Testis (tissue), 3 donors: Measurements from ENCODE around the gene TM2D1. TPM values are rescaled to one million over a fixed set of nuclear protein-coding genes. Genes with fewer than 3 reads are reported as not detected.

Experiments
- DNase-seq: peaks from one replicate; pipeline ENCODE4 v3.0.0-alpha.2; 2019
- H3K27ac ChIP-seq, 2 donors: fragments of 200-600 bp; sonication (generic); one replicate each; pipeline ENCODE4 v1.5.1; 2019
- H3K27me3 ChIP-seq: fragments of 200-600 bp; sonication (generic); one replicate; pipeline ENCODE4 v1.5.1; 2019
- H3K36me3 ChIP-seq: fragments of 200-600 bp; sonication (generic); one replicate; pipeline ENCODE4 v1.5.1; 2017; ENCODE audit warnings: low read depth; ENCODE audit errors: missing control alignments
- H3K4me1 ChIP-seq: fragments of 200-600 bp; sonication (generic); one replicate; pipeline ENCODE4 v1.5.1; 2019
- H3K4me3 ChIP-seq, 2 donors: fragments of 200-600 bp; sonication (generic); one replicate each; pipeline ENCODE4 v1.5.1; 2017 to 2019
- H3K9me3 ChIP-seq: fragments of 200-600 bp; sonication (generic); one replicate; pipeline ENCODE4 v1.5.1; 2017
- CTCF ChIP-seq, 3 experiments: fragments of 450-650 bp in 2 of 3; fragments of 200-600 bp in 1 of 3; sonication (generic) in 1 of 3; IDR thresholded peaks; one replicate each; pipeline ENCODE4 v1.5.1; 2016 to 2019; ENCODE audit warnings: antibody characterized with exemption in 3 of 3, mild to moderate bottlenecking in 2 of 3, moderate library complexity in 1 of 3
- POLR2A ChIP-seq: fragments of 450-650 bp; IDR thresholded peaks from one replicate; pipeline ENCODE4 v1.6.1; 2017; ENCODE audit warnings: antibody characterized with exemption, mild to moderate bottlenecking, moderate library complexity
- WGBS, 2 donors: methylation state at CpG; one replicate each; pipeline ENCODE4 v1.1.5; 2018; 5-methylcytosine and 5-hydroxymethylcytosine counted together
- intact Hi-C: fragments of 100-400 bp; cut with DNase I; formaldehyde crosslinking; loops from one replicate; pipeline ENCODE4 v1.15.1; 2023; ENCODE audit warnings: low total_unique reads
- polyA plus RNA-seq: library from polyadenylated mRNA; stranded (reverse); fragments of 350-450 nt; fragmentation: Illumina TruSeq; extraction: RNeasy Lipid Tissue Mini Kit (QIAGEN cat#74804); gene quantifications from one replicate; pipeline ENCODE4 v1.2.3, GENCODE V29; 2014; ENCODE audit warnings: low read depth, low replicate concordance; ENCODE audit not compliant: insufficient read depth
- total RNA-seq, 2 donors: library from RNA; depleted of rRNA; stranded (reverse); fragments of >200 nt; gene quantifications; one replicate each; pipeline ENCODE4 v1.2.3, GENCODE V29; 2016

TM2D1 gene
- total and polyA plus RNA-seq, 3 donors from 2014 or later: 57.1 to 68.9 (median 67.3) TPM

- no peak for TF ChIP-seq POLR2A
- TF ChIP-seq CTCF (IDR thresholded peaks at IDR 0.05): no peak
- no peaks in the 10 kb centered on the region for H3K4me1 ChIP-seq
- H3K27me3 ChIP-seq: no peaks in the 10 kb centered on the region
- DNase-seq: no peak
- no peaks in the 10 kb centered on the region for H3K36me3 ChIP-seq
- no peaks in the 10 kb centered on the region for H3K9me3 ChIP-seq
- H3K27ac ChIP-seq: peak overlapping the region in 1 of 2 donors; percentile 62
- whole genome bisulfite sequencing, 2 donors: 52 to 57% methylated on average over 1 of the region's 1 CpG
- intact Hi-C loops: no loop called here
- no peak overlapping the region for H3K4me3 ChIP-seq
Observed at GRCh38 chr1:61746813-61747212, 21.9 kb upstream of the TM2D1 start.

- intact Hi-C loops: no loop called here
- Histone ChIP-seq H3K9me3 (no peaks in the 10 kb centered on the region), H3K27me3 (no peaks in the 10 kb centered on the region), H3K36me3 (no peaks in the 10 kb centered on the region), H3K4me3 (no peak overlapping the region), H3K27ac (no peak overlapping the region), H3K4me1 (peaks cover 5% of the 10 kb centered on the region)
- TF ChIP-seq POLR2A: no peak
- no peak for TF ChIP-seq CTCF (IDR thresholded peaks at IDR 0.05)
- no peak for DNase-seq
- 72% methylated on average over 6 of the region's 6 CpGs for WGBS, 2 donors
Observed at GRCh38 chr1:61743716-61744580, 19.0 kb upstream of the TM2D1 start.

DNA sequence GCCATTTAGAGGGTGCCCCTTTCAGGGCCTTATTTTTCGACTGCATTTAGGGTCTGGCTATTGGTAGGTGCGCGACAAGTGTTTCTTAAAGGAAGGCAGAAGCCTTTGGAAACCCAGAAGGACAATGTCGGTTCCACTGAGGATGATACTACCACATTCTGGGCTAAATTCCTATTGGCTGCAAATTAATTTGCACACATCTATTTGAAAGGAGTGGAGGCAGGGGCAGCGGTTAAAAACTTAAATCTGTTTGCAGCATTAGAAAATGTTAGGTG lies 18.4 kb upstream of the TM2D1 start:
- Histone ChIP-seq H3K4me1 (peaks cover 5% of the 10 kb centered on the region), H3K27me3 (no peaks in the 10 kb centered on the region), H3K9me3 (no peaks in the 10 kb centered on the region), H3K4me3 (peak overlapping the region; percentile 89 to 94), H3K36me3 (no peaks in the 10 kb centered on the region), H3K27ac (peak overlapping the region; percentile 92 to 98)
- 37 to 49% methylated on average over 5 of the region's 5 CpGs for WGBS, 2 donors
- TF ChIP-seq CTCF (IDR thresholded peaks at IDR 0.05) (no peak), POLR2A (no peak)
- DNase-seq: no peak
- intact Hi-C loops: no loop called here

DNA sequence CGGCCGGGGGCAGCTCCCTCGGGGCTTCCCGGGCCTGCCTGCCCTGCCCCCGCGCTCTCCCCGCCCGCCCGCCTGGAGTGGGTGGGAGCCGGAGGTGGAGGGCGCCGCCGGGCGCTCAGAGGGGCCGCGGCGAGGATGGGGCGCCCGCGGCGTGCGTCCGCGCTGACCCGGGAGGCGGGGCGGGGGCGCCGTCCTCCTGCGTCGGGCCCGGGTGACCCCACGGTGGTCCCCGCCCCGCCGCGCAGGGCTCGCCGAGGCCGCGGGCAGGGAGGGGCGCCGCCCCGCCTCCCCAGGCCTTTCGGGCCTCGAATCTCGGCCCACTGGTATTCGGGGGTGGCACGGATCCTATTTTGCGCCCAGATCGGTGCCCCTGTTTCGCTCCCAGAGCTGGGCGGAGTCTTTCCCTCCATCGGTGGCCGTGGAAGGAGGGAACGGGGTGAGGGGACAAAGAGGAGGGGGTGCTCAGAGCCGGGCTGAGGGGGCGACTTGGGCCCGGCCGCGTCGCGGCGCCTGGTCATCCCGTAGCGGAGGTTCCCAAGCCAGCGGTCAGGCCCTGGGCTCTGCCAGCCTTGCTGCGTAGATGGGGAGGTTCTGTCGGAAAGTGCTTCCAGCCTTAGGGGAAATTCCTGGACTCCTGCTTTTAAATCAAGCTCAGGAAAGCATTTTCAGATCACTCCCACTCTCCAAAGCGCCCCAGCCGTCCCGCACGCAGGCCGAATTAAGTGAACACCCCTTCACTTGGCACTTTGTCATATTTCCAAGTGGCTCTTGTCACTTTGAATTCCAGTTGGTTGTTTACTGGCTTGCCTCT lies 17.9 kb upstream of the TM2D1 start:
- peak; percentile 44 for DNase-seq
- TF ChIP-seq POLR2A: no peak
- TF ChIP-seq CTCF (IDR thresholded peaks at IDR 0.05): no peak
- Histone ChIP-seq H3K27me3 (no peaks in the 10 kb centered on the region), H3K27ac (peak overlapping the region; percentile 92 to 98), H3K9me3 (no peaks in the 10 kb centered on the region), H3K4me3 (peak overlapping the region; percentile 89 to 94), H3K4me1 (peaks cover 5% of the 10 kb centered on the region), H3K36me3 (no peaks in the 10 kb centered on the region)
- 0% methylated on average over 17 to 68 of the region's 74 CpGs for WGBS, 2 donors
- intact Hi-C loops: no loop called here
